Esophagus squamous epithelium (tissue), 5 donors: ENCODE results near the gene PDLIM5. TPM values are rescaled to one million over a fixed set of nuclear protein-coding genes. Genes with fewer than 3 reads are reported as not detected.

ENCODE experiments used
- DNase-seq: peaks from one replicate; lab custom pipeline; 2025; lab: John Stamatoyannopoulos, UW
- H3K27ac ChIP-seq, 4 donors: fragments of 200-600 bp; sonication (generic); one replicate each; pipeline ENCODE4 v1.5.1; 2016 to 2019; ENCODE audit warnings: mild to moderate bottlenecking in 1 of 4
- H3K27me3 ChIP-seq, 4 donors: fragments of 200-600 bp; sonication (generic); 1 replicate in 3 of 4; 2 replicates in 1 of 4; pipeline versions ENCODE4 v1.5.1 to v1.6.0; 2017 to 2021; ENCODE audit warnings: antibody characterized with exemption in 1 of 4
- H3K36me3 ChIP-seq, 3 donors: fragments of 200-600 bp; sonication (generic); one replicate each; pipeline ENCODE4 v1.5.1; 2016 to 2019
- H3K4me1 ChIP-seq, 3 donors: fragments of 200-600 bp; sonication (generic); one replicate each; pipeline ENCODE4 v1.5.1; 2017 to 2019
- H3K4me3 ChIP-seq, 4 donors: fragments of 200-600 bp; sonication (generic); 1 replicate in 3 of 4; 2 replicates in 1 of 4; pipeline ENCODE4 v1.5.1; 2016 to 2019; ENCODE audit warnings: mild to moderate bottlenecking in 2 of 4, moderate library complexity in 1 of 4
- H3K9me3 ChIP-seq, 3 donors: fragments of 200-600 bp; sonication (generic); one replicate each; pipeline ENCODE4 v1.5.1; 2016 to 2019
- CTCF ChIP-seq, 6 experiments: fragments of 450-650 bp in 4 of 6; fragments of 200-600 bp in 2 of 6; sonication (generic) in 2 of 6; IDR thresholded peaks; one replicate each; pipeline ENCODE4 v1.5.1; 2016 to 2019; ENCODE audit warnings: antibody characterized with exemption in 6 of 6, mild to moderate bottlenecking in 4 of 6, moderate library complexity in 4 of 6
- POLR2A ChIP-seq, 4 donors: fragments of 450-650 bp; IDR thresholded peaks; one replicate each; pipeline ENCODE4 v1.6.1; 2017; ENCODE audit warnings: antibody characterized with exemption in 4 of 4, mild to moderate bottlenecking in 4 of 4, moderate library complexity in 3 of 4
- WGBS, 2 donors: methylation state at CpG; one replicate each; pipeline ENCODE4 v1.1.5; 2018; 5-methylcytosine and 5-hydroxymethylcytosine counted together
- intact Hi-C: fragments of 100-400 bp; cut with DNase I; formaldehyde crosslinking; loops from one replicate; pipeline ENCODE4 v1.15.0; 2022
- total RNA-seq, 4 donors: library from RNA; depleted of rRNA; stranded (reverse); fragments of >200 nt; gene quantifications; one replicate each; pipeline ENCODE4 v1.1.0, GENCODE V29; 2016
- donor health status: DM: yes; HTN: yes; CAD: no.

Gene PDLIM5
- total RNA-seq, 4 donors from 2014 or later: 57.0 to 204 (median 157) TPM

GRCh38 chr4:94479358-94480141 lies 27.8 kb downstream of the PDLIM5 start:
- 83 to 90% methylated on average over 5 of the region's 5 CpGs for WGBS, 2 donors
- Histone ChIP-seq H3K27ac (no peak overlapping the region), H3K9me3 (no peaks in the 10 kb centered on the region), H3K36me3 (no peaks in the 10 kb centered on the region), H3K4me3 (no peak overlapping the region), H3K27me3 (no peaks in the 10 kb centered on the region), H3K4me1 (peaks cover 0 to 16% (median 7%) of the 10 kb centered on the region in 3 donors)
- intact Hi-C loops: no loop called here
- no peak for DNase-seq
- TF ChIP-seq CTCF (IDR thresholded peaks at IDR 0.05) (no peak), POLR2A (IDR thresholded peaks at IDR 0.05) (no peak)

GRCh38 chr4:94480362-94480951 lies 28.7 kb downstream of the PDLIM5 start:
- DNase-seq: no peak
- H3K27ac ChIP-seq: no peak overlapping the region
- TF ChIP-seq CTCF (IDR thresholded peaks at IDR 0.05): no peak
- TF ChIP-seq POLR2A (IDR thresholded peaks at IDR 0.05): no peak
- H3K36me3 ChIP-seq: no peaks in the 10 kb centered on the region
- H3K27me3 ChIP-seq: no peaks in the 10 kb centered on the region
- intact Hi-C loops: no loop called here
- 74 to 82% methylated on average over 2 of the region's 2 CpGs for WGBS, 2 donors
- H3K4me3 ChIP-seq: no peak overlapping the region
- H3K4me1 ChIP-seq: peaks cover 0 to 16% (median 7%) of the 10 kb centered on the region in 3 donors
- H3K9me3 ChIP-seq: no peaks in the 10 kb centered on the region

GRCh38 chr4:94483895-94484294 lies 32.2 kb downstream of the PDLIM5 start:
- DNase-seq: no peak
- no peak overlapping the region for H3K4me3 ChIP-seq
- no peaks in the 10 kb centered on the region for H3K27me3 ChIP-seq
- H3K9me3 ChIP-seq: no peaks in the 10 kb centered on the region
- no peak for TF ChIP-seq POLR2A (IDR thresholded peaks at IDR 0.05)
- TF ChIP-seq CTCF (IDR thresholded peaks at IDR 0.05): no peak
- WGBS, 2 donors: 87 to 91% methylated on average over 4 of the region's 4 CpGs
- no peak overlapping the region for H3K27ac ChIP-seq
- intact Hi-C loops: no loop called here
- peaks cover 0 to 21% (median 4%) of the 10 kb centered on the region in 3 donors for H3K4me1 ChIP-seq
- H3K36me3 ChIP-seq: no peaks in the 10 kb centered on the region

GRCh38 chr4:94484818-94485217 lies 33.1 kb downstream of the PDLIM5 start:
- intact Hi-C loops: no loop called here
- Histone ChIP-seq H3K36me3 (no peaks in the 10 kb centered on the region), H3K9me3 (no peaks in the 10 kb centered on the region), H3K4me3 (no peak overlapping the region), H3K27ac (no peak overlapping the region), H3K4me1 (peaks cover 0 to 25% (median 4%) of the 10 kb centered on the region in 3 donors), H3K27me3 (no peaks in the 10 kb centered on the region)
- 60 to 79% methylated on average over 2 of the region's 2 CpGs for WGBS, 2 donors
- DNase-seq: no peak
- TF ChIP-seq POLR2A (IDR thresholded peaks at IDR 0.05) (no peak), CTCF (IDR thresholded peaks at IDR 0.05) (no peak)

- H3K4me3 ChIP-seq: no peak overlapping the region
- peaks cover 0 to 38% (median 10%) of the 10 kb centered on the region in 3 donors for H3K4me1 ChIP-seq
- H3K27me3 ChIP-seq: no peaks in the 10 kb centered on the region
- TF ChIP-seq POLR2A (IDR thresholded peaks at IDR 0.05) (no peak), CTCF (IDR thresholded peaks at IDR 0.05) (no peak)
- 51 to 58% methylated on average over 2 of the region's 2 CpGs for WGBS, 2 donors
- intact Hi-C loops: no loop called here
- H3K36me3 ChIP-seq: no peaks in the 10 kb centered on the region
- DNase-seq: no peak
- no peak overlapping the region for H3K27ac ChIP-seq
- H3K9me3 ChIP-seq: no peaks in the 10 kb centered on the region
Observed at GRCh38 chr4:94486372-94486801, 34.6 kb downstream of the PDLIM5 start.
